ENCODE results near the gene ZNF548. TPM values are rescaled to one million over a fixed set of nuclear protein-coding genes. Genes with fewer than 3 reads are reported as not detected.

Gene ZNF548
- total and polyA plus RNA-seq, 2 experiments from 2014 or later: 1.9 to 9.8 TPM

GRCh38 chr19:57434386-57435061 lies 44.9 kb downstream of the ZNF548 start (continued):
- TF ChIP-seq REST (IDR thresholded peaks at IDR 0.05; ENCODE audit: unreplicated experiment) (no peak), POLR2AphosphoS5 (IDR thresholded peaks at IDR 0.05; ENCODE audit: low read depth) (no peak), CTCF (conservative IDR thresholded peaks at IDR 0.05; ENCODE audit: low read depth in 2 of 2) (no peak), NANOG (IDR thresholded peaks at IDR 0.05; ENCODE audit: borderline replicate concordance) (no peak), ZNF114 (CRISPR knock-in tag; IDR thresholded peaks at IDR 0.05) (no peak), CREB1 (CRISPR knock-in tag; IDR thresholded peaks at IDR 0.05; ENCODE audit: low read depth) (no peak)

GRCh38 chr19:57435062-57435978 lies 45.7 kb downstream of the ZNF548 start, which contains the start of gene ZNF749:
TSS of gene ZNF749 (plus strand) at chr19:57435325. CDS start at chr19:57435579, 254 bp downstream.
- H3K27ac ChIP-seq (ENCODE audit: low read depth): peak within 1 kb of the TSS; percentile 87
- peaks cover 7% of the 10 kb centered on the region; the same call in 2 of the 3 replicates for H3K9me3 Mint-ChIP-seq
- TF ChIP-seq CTCF (conservative IDR thresholded peaks at IDR 0.05; ENCODE audit: low read depth in 2 of 2) (no peak), ZNF462 (CRISPR knock-in tag; IDR thresholded peaks at IDR 0.05) (no peak)

More at GRCh38 chr19:57435062-57435978, 45.7 kb downstream of the ZNF548 start, which contains the start of gene ZNF749:
- H3K36me3 ChIP-seq (ENCODE audit: insufficient read depth): no peaks in the 10 kb centered on the region; the same call in 1 of the 2 replicates
- ATAC-seq: peak; percentile 92
- peaks cover 7% of the 10 kb centered on the region for H3K27me3 Mint-ChIP-seq (ENCODE audit: insufficient read depth, low read depth, poor library complexity)
- H3K4me1 Mint-ChIP-seq: peaks cover 14% of the 10 kb centered on the region; the same call in 2 of the 3 replicates
- peak within 1 kb of the TSS; percentile 61; the same call in 1 of the 2 replicates for H2AFZ ChIP-seq
- peak within 1 kb of the TSS; percentile 61 for H3K4me3 ChIP-seq
- peaks cover 12% of the 10 kb centered on the region for H3K4me1 ChIP-seq (ENCODE audit: insufficient read depth)
- DNase-seq (ENCODE audit: low spot score): peak; percentile 100
- H3F3A ChIP-seq (replicated peaks; ENCODE audit: low read depth): no peaks in the 10 kb centered on the region
- peak within 1 kb of the TSS; percentile 94 for H3K4me3 Mint-ChIP-seq
- peaks cover 48% of the 10 kb centered on the region for H3K79me2 ChIP-seq (replicated peaks; ENCODE audit: insufficient read depth)
- no peaks in the 10 kb centered on the region for H3K27me3 ChIP-seq (ENCODE audit: insufficient read depth)
- H3K9me2 ChIP-seq (ENCODE audit: insufficient read depth): no peaks in the 10 kb centered on the region
- H4K20me1 ChIP-seq (replicated peaks; ENCODE audit: insufficient read depth): peaks cover 18% of the 10 kb centered on the region
- H3K36me3 Mint-ChIP-seq (ENCODE audit: low read depth): peaks cover 14% of the 10 kb centered on the region
- peak within 1 kb of the TSS; percentile 92 for H3K4me2 ChIP-seq
- H3K27ac Mint-ChIP-seq: peak within 1 kb of the TSS; percentile 99

All from GM23338 (cell line).